Measurements from ENCODE around the gene NRG3.

DNA sequence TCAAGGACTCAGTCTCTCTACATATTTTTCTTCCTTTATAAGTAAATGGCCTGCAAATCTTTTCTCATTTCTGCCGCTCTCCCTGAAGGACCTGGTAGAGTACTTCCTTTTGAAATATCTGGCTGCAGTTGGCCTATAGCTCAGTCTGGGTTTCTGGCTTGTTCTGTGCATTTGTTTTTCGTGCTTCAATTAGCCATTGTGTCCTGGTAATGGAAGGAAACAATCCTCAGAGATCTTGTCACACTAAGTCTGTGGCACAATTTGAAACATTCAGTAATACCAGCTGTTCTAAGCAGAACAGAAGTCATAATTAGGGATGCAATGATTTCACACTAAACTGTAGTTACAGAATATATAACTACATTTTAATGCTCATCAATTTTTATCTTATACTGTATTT lies 545.0 kb downstream of the NRG3 start:
- TF ChIP-seq, protein P1, sequence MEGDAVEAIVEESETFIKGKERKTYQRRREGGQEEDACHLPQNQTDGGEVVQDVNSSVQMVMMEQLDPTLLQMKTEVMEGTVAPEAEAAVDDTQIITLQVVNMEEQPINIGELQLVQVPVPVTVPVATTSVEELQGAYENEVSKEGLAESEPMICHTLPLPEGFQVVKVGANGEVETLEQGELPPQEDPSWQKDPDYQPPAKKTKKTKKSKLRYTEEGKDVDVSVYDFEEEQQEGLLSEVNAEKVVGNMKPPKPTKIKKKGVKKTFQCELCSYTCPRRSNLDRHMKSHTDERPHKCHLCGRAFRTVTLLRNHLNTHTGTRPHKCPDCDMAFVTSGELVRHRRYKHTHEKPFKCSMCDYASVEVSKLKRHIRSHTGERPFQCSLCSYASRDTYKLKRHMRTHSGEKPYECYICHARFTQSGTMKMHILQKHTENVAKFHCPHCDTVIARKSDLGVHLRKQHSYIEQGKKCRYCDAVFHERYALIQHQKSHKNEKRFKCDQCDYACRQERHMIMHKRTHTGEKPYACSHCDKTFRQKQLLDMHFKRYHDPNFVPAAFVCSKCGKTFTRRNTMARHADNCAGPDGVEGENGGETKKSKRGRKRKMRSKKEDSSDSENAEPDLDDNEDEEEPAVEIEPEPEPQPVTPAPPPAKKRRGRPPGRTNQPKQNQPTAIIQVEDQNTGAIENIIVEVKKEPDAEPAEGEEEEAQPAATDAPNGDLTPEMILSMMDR (IDR thresholded peaks at IDR 0.05), result no peak
- no peak for TF ChIP-seq POLR2A (IDR thresholded peaks at IDR 0.05)

Measured in transverse colon (tissue), 3 donors.